RPMI8226 (cell line): ENCODE measurements around the gene ASPDH.

Source experiments
- DNase-seq: peaks from one replicate; pipeline ENCODE4 v3.0.0-alpha.2; 2015

Gene ASPDH

DNA sequence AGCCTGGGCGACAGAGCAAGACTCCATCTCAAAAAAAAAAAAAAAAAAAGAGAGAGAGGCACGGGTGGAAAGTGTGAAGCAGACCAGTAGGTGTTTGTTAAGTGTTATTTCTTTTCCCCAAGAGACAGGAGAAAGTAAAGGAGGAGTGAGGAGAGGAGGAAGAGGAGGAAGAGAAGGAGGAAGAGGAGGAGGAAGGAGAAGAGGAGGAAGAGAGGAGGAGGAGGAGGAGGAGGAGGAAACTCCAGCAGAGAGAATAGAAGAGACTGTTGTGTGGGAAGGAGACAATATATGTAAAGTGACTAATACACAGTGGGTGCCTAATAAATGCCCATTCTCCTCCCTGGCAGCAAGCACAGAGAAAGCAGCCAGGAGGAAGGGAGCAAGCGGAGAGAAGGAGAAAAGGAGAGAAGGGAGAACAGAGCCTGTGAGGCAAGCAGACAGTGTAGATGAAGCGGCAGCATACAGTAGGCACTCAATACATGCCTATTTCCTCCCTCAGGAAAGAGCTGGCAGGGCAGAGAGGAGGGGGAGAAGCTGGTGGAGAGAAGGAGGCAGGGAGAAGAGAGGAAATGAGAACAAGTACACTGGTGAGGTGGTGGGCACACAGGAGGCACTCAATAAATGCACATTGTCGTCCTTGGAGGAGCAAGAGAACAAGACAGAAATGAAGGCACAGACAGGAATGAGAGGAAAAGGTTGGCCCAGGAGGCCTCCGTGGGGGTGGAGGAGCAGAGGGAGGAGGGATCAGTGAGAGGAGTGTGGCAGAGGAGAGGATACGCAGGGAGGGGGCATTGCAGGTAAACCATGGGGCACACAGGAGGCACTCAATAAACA is 19.3 kb downstream of the ASPDH start:
- no peak for DNase-seq

DNA sequence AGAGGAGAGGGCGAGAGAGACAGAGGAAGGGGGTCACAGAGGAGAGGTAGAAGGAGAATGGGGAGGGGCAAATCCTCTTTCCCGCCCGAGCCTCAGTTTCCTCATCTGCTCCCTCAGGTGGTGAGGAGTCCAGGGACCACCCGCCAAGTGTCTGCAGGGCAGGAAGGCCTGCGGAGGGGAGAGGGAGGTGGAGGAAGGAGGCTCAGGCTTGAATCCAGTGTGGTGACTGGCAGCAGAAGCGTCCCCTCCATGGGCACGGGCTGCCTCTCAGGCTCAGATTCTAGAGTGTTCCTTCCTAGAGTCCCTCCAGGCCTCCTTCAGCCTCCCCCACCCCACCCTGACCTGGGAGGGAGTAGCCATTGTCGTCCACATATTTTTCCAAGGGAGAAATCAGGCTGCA is 20.5 kb downstream of the ASPDH start:
- no peak for DNase-seq

DNA sequence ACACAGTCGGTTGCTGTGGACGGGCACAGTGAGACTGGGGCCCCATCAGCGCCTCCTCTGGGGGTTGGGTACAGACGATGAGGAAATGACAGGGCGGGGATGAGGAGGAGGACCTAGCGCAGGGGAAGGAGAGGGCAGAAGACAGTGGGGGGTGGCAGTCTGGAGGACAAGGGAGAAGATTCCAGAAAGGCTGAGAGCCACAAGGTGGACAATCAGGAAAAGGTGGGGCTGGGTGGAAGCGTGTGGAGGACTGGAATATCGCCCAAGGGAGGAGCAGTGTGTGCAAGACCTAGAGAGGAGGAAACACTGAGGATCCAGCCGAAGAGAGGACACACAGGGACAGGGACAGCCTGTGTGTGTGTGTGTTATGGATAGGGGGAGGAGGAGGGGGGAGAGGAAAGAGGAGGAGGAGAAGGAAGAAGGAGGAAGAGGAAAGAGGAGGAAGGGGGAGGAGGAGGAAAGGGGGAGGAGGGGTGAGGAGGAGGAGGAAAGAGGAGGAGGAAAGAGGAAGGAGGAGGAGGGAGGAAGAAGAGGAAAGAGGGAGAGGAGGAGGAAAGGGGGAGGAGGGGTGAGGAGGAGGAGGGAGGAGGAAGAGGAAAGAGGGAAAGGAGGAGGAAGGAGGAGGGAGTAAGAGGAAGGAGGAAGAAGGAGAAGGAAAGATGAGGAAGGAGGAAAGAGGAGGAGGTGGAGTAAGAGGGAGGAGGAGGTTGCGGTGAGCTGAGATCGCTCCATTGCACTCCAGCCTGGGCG is 21.2 kb downstream of the ASPDH start:
- DNase-seq: no peak

DNA sequence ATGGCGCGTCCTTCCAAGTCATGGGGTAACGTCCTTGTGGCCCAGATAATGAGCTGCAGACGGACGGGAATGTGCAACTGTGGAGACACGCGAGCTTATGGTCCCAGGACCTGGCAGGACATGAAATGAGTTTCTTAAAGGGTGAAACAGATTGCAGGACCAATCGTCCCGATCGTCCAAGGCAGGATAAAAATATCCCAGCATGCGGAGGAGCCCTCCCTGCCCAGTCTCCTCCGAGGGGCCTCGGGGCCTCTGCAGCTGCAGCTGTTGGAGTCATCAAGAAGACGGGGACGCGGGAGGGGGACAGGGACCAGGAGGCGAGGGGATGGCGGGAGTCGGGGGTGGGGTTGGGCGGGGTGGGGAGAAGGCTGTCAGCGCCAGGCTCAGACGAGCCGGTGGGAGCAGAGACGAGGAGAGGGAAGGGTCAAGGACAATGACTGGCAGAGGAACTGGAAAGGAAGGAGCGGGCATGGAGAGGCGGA is 22.7 kb downstream of the ASPDH start:
- no peak for DNase-seq

- DNase-seq: no peak
These were observed 23.3 kb downstream of the ASPDH start for GRCh38 chr19:50490411-50490811.

GRCh38 chr19:50489461-50490011 is 24.2 kb downstream of the ASPDH start:
- DNase-seq: no peak

DNA sequence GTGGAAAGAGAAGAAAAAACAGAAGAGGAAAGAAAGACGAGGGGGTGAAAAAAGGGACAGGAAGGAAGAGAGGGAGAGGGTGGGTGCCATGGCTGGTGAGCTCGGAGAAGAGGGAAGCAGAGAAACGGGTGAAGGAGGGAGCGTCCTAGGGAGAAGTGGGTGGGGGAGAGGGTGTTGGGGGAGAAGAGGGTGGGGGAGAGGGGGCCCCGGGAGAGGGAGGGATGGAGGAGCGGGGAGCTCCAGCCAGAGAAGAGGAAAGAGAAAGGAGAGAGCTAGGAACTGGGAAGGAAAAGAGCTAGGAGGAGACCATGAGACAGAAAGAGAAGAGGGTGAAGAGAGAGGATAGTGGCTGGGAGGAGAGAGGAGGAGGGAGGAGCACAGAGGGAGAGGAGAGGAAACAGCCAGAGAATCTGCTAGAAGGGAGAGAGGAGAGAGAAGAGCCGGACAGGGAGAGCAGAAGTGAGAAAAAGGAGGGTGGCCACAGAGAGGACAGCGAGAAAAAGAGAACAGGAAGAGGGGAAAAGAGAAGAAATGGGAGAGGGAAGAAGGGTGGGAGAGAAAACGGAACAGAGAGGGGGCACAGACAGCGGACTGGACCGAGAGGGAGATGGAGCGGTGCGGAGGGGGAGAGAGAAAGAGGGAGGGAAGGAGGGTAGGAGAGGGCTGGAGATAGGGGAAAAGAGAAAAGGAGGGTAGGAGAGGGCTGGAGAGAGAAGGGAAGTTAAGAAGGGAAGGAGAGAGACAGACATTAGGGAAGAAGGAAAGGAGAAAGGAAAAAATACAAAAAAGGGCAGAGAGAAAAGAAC is 25.1 kb downstream of the ASPDH start:
- no peak for DNase-seq

- DNase-seq: peak; percentile 54
These were observed 26.7 kb downstream of the ASPDH start for GRCh38 chr19:50486823-50487515.

DNA sequence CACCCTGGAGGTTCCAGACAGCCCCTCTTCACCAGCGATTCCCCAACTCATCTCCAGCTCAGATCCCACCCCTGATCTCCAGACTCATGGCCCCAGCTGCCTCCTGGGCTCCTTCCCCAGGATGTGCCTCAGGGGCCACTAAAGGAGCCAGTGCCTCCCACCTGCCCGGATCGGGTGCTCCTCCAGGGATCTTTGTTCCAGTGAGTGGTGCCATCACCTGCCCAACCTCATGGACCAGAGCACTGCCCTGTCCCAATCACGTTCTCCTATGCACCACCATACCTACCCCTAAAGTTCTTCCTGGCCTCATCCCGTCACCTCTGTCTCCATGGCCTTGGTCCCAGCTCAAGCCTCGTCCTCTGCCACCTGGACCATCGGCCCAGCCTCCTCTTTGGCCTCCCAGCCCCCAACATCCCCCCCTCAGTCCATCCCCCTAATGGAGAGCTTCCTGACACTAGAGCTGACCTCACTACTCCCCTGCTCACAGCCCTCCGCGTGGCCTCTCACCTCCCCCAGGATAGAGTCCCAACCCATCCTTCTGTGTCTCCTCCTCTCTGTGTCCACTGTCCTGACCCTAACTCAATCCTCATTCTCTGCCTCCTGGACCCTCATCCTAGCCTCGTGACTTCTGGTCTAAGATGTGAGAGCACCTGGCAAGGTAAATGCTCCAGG is 28.3 kb downstream of the ASPDH start:
- DNase-seq: no peak

- no peak for DNase-seq
These were observed 30.8 kb downstream of the ASPDH start for GRCh38 chr19:50482916-50483315.

DNA sequence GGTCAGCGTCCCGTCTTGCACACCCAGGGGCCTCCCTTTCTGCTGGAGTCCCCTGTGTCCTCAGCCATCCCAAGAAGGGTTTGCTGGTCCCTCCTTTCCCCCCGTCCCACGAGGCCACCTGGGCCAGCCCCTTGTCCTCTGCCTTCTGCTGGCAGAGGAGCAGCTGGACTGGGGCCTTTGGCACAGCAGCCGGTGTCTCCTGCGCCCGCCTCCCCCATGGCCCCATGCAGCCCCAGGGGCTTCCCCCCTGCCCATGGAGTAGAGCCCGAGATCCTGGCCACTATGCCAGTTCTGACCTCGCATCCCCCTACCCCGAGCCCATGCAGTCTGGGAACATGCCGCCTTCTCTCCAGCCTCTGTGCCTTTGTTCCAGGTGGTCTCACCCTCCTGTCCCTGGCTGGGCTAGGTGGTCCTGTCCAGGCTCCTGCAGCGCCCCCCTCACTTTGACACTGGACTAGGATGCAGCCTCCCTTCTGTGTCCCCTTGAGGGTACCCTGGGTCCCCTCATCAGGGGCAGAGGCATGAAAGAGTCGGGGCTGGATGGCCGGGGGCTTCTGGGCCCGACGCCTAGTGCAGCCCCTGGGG is 31.4 kb downstream of the ASPDH start:
- no peak for DNase-seq

DNA sequence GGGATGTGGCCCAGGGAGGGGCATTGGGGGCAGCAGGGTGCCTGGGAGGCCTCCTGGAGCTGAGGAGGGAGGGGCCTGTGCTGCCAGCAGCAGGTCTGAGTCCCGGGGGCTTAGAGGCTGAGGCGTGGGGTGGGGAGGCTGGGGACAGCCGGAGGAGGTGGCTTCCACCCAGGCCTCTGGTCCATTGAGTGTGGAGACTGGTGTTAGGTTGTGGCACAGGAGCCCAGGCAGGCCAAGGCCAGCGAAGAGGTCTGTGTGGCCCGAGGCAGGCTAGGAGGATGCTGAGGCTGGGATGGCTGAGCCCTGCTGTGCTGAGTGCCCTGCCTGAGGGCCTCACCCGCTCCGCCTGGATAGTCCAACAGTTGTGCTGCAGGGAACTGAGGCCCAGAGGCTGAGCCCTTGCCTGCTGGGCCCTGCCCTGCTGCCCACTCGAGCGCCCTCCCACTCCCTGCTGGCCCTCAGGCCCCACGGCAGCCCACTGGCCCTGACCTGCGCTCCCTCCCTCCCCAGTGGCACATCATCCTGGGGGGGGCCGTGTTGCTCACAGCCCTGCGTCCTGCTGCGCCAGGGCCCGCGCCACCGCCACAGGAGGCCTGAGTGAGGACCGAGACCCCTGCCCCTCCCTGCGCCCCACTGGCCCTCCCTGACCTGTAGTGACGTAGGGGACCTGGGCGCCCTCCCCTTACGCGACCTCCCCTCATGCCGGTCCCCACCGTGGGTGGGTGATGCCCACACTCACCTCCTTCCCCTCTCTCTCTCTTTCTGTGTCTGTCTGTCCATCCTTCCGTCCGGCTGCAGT is 32.2 kb downstream of the ASPDH start:
- DNase-seq: no peak

DNA sequence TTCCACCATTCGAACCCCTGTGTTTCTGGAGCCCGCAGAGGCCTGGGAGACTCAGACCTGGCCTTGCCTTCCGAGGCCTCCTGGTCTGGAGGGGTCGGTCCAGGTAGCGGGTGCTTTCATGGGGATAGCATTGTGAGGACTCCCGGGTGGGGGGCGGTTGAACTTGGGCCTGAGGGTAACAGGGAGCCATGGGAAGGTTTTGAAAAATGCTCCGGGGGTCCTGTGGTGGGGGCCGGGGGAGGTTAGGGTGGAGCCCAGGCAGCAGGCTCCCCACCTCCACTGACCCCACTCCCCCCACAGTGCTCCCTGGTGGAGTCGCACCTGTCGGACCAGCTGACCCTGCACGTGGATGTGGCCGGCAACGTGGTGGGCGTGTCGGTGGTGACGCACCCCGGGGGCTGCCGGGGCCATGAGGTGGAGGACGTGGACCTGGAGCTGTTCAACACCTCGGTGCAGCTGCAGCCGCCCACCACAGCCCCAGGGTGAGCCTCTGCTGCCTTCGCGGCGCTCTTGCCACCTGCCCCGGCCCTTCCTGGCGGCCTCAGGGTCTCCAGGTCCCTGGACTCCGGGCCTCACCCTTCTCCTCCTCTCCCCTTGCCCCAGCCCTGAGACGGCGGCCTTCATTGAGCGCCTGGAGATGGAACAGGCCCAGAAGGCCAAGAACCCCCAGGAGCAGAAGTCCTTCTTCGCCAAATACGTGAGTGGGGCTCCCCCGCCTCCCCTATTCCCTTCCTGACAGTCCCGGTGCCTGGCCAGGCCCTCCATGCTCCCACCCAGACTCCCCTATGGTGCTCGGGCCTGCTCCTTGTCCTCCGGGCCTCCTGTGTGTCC is 33.2 kb downstream of the ASPDH start:
- no peak for DNase-seq

- DNase-seq: no peak
These were observed 33.9 kb downstream of the ASPDH start for GRCh38 chr19:50479761-50480251.

DNA sequence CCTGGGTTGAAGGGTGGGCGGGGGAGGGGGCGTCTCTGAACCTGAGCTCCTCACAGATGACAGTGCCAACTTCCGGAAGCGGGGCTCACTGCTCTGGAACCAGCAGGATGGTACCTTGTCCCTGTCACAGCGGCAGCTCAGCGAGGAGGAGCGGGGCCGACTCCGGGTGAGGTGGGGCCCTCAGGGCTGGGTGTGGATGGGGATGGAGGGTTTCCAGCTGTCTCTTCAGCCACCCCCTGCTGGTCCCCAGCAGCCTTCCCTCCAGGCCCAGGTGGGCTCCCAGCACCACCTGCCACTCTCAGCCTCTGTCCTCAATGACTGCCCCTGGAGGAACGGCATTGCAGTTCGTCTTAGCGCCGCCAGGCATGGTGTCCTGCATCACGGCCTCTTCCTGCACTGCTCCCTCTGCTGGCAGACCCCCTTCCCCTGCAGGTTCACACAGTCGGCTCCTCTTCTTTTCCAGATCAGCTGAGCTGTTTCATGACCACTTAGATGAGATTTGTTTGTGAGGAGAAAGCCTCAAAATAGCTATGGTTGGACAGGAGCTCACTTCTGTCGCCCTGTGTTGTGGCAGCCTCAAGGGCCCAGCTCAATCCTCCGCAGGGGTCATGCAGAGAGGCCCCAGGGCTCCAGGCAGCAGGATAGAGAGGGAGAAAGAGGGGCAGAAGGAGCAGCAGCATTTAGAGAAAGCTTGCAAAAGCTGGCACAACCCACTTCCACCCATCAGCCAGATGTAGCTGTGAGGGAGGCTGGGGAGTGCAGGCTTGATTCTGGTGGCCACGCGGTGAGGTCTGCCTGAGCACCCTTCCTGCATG is 34.6 kb downstream of the ASPDH start:
- DNase-seq: no peak

GRCh38 chr19:50477751-50478515 is 35.8 kb downstream of the ASPDH start:
- DNase-seq: no peak

GRCh38 chr19:50476907-50477238 is 36.8 kb downstream of the ASPDH start:
- no peak for DNase-seq
